ENCODE data around the gene CANX. TPM values are rescaled to one million over a fixed set of nuclear protein-coding genes. Genes with fewer than 3 reads are reported as not detected.

The CANX gene
- total and polyA plus RNA-seq, 2 of the 13 experiments (the other 11 are each of a cell fraction or from before 2014, with no cell fraction given): 477 to 680 TPM

DNA sequence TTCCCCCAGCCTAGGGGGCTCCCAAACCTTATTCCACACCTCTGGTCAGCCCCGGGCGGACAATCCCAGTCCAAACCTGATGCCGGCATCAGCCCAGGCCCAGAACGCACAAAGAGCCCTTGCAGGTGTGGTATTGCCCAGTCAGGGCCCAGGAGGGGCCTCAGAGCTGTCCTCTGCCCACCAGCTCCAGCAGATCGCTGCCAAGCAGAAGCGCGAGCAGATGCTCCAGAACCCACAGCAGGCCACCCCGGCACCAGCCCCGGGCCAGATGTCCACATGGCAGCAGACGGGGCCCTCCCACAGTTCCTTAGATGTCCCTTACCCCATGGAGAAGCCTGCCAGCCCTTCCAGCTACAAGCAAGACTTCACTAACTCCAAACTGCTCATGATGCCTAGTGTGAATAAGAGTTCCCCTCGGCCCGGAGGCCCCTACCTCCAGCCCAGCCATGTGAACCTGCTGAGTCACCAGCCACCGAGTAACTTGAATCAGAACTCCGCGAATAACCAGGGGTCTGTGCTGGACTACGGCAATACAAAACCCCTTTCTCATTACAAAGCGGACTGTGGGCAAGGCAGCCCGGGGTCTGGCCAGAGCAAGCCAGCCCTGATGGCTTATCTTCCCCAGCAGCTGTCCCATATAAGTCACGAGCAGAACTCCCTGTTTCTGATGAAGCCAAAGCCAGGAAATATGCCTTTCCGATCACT, 67.4 kb downstream of the CANX start:
- no TSS peak for BruUV-seq (replicated peaks)

More for the DNA sequence above, 67.4 kb downstream of the CANX start:
- FAIRE-seq (no peak), ATAC-seq (no peak), DNase-seq (ENCODE audit: low spot score) (no peak)
- H3K9ac ChIP-seq (ENCODE audit: insufficient read depth, low read depth, low read length): no peak overlapping the region
- in situ Hi-C loops (cut with HindIII; ENCODE audit: extremely low pct_ligation_motif_present, low pct_unique_long_range_greater_than_20kb): loop anchor here (25.0 kb wide), 1 partner anchor 321 kb away; no protein-coding TSS in a partner anchor
- peaks cover 23 to 62% of the 10 kb centered on the region in 2 experiments for H3K36me3 ChIP-seq (replicated peaks in 1 of 2; ENCODE audit: control insufficient read depth in 1 of 2, insufficient read depth in 2 of 2, low read length in 2 of 2)
- WGBS (ENCODE audit: low lambda C conversion rate): 98% methylated on average over 10 of the region's 20 CpGs
- H3K79me2 ChIP-seq (ENCODE audit: insufficient read depth, low read length): peaks cover 35% of the 10 kb centered on the region
- peaks cover 23% of the 10 kb centered on the region for H4K20me1 ChIP-seq (ENCODE audit: insufficient read depth, low read length)
- no peaks in the 10 kb centered on the region for H3K27me3 ChIP-seq (ENCODE audit: control insufficient read depth in 1 of 2, insufficient read depth in 2 of 2, low read length in 2 of 2)
- intact Hi-C loops (cut with micrococcal nuclease; ENCODE audit: unreplicated experiment): loop anchor here (10.0 kb wide), 1 partner anchor 139 kb away; the partner anchor contains the start of gene TBC1D9B
- ChIA-PET POLR2A (interaction anchor here (1.2 kb wide), 1 partner anchor 34 kb away, joined by 4 read pairs; the partner anchor contains the start of gene MAML1), CTCF (ENCODE audit: low intra/inter-chr PET ratio, low total read pairs) (no interaction called here)
- no peaks in the 10 kb centered on the region for H3K9me3 ChIP-seq (ENCODE audit: low read length)
- H3K4me2 ChIP-seq (ENCODE audit: low read depth, low read length): no peak overlapping the region
- TF ChIP-seq, protein P1, sequence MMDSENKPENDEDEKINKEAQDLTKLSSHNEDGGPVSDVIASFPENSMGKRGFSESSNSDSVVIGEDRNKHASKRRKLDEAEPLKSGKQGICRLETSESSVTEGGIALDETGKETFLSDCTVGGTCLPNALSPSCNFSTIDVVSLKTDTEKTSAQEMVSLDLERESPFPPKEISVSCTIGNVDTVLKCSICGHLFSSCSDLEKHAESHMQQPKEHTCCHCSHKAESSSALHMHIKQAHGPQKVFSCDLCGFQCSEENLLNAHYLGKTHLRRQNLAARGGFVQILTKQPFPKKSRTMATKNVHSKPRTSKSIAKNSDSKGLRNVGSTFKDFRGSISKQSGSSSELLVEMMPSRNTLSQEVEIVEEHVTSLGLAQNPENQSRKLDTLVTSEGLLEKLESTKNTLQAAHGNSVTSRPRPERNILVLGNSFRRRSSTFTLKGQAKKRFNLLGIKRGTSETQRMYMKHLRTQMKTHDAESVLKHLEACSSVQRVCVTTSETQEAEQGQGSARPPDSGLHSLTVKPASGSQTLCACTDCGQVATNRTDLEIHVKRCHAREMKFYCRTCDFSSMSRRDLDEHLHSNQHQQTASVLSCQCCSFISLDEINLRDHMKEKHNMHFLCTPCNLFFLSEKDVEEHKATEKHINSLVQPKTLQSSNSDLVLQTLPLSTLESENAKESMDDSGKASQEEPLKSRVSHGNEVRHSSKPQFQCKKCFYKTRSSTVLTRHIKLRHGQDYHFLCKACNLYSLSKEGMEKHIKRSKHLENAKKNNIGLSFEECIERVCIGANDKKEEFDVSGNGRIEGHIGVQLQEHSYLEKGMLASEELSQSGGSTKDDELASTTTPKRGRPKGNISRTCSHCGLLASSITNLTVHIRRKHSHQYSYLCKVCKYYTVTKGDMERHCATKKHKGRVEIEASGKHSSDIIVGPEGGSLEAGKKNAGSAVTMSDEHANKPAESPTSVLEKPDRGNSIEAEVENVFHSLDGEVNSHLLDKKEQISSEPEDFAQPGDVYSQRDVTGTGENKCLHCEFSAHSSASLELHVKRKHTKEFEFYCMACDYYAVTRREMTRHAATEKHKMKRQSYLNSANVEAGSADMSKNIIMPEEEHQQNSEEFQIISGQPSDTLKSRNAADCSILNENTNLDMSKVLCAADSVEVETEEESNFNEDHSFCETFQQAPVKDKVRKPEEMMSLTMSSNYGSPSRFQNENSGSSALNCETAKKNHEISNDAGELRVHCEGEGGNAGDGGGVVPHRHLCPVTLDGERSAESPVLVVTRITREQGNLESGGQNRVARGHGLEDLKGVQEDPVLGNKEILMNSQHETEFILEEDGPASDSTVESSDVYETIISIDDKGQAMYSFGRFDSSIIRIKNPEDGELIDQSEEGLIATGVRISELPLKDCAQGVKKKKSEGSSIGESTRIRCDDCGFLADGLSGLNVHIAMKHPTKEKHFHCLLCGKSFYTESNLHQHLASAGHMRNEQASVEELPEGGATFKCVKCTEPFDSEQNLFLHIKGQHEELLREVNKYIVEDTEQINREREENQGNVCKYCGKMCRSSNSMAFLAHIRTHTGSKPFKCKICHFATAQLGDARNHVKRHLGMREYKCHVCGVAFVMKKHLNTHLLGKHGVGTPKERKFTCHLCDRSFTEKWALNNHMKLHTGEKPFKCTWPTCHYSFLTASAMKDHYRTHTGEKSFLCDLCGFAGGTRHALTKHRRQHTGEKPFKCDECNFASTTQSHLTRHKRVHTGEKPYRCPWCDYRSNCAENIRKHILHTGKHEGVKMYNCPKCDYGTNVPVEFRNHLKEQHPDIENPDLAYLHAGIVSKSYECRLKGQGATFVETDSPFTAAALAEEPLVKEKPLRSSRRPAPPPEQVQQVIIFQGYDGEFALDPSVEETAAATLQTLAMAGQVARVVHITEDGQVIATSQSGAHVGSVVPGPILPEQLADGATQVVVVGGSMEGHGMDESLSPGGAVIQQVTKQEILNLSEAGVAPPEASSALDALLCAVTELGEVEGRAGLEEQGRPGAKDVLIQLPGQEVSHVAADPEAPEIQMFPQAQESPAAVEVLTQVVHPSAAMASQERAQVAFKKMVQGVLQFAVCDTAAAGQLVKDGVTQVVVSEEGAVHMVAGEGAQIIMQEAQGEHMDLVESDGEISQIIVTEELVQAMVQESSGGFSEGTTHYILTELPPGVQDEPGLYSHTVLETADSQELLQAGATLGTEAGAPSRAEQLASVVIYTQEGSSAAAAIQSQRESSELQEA (CRISPR knock-in tag; IDR thresholded peaks at IDR 0.05; ENCODE audit: not compliant biosample characterization): no peak
- TF ChIP-seq AGO2 (optimal IDR thresholded peaks at IDR 0.05; ENCODE audit: low read depth, low read length) (peak; percentile 64), ARNTL (CRISPR knock-in tag; IDR thresholded peaks at IDR 0.05) (no peak)
- TF ChIP-seq, protein P2, sequence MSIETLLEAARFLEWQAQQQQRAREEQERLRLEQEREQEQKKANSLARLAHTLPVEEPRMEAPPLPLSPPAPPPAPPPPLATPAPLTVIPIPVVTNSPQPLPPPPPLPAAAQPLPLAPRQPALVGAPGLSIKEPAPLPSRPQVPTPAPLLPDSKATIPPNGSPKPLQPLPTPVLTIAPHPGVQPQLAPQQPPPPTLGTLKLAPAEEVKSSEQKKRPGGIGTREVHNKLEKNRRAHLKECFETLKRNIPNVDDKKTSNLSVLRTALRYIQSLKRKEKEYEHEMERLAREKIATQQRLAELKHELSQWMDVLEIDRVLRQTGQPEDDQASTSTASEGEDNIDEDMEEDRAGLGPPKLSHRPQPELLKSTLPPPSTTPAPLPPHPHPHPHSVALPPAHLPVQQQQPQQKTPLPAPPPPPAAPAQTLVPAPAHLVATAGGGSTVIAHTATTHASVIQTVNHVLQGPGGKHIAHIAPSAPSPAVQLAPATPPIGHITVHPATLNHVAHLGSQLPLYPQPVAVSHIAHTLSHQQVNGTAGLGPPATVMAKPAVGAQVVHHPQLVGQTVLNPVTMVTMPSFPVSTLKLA (IDR thresholded peaks at IDR 0.05): no peak
- no peak overlapping the region for H3K4me3 ChIP-seq (replicated peaks in 1 of 3; ENCODE audit: insufficient read depth in 1 of 3, low read depth in 2 of 3, low read length in 3 of 3)
- no peak overlapping the region for H3K27ac ChIP-seq (ENCODE audit: extremely low read length, insufficient read depth, low read length)
- H3K4me1 ChIP-seq (ENCODE audit: insufficient read depth, low read length): peaks cover 27% of the 10 kb centered on the region
- H2AFZ ChIP-seq (ENCODE audit: low read length): no peak overlapping the region

Measured in HepG2 (cell line).